Endodermal cell (in vitro differentiated cells): Measurements from ENCODE around the gene PRKAG2. TPM values are rescaled to one million over a fixed set of nuclear protein-coding genes. Genes with fewer than 3 reads are reported as not detected.

ENCODE experiments used
- DNase-seq: peaks from one replicate; pipeline ENCODE4 v3.0.0-alpha.2; 2017
- H3K27ac ChIP-seq: 2 replicates; pipeline ENCODE4 v1.5.1; 2013; ENCODE audit warnings: mild to moderate bottlenecking, low read depth, low read length, moderate library complexity
- H3K27me3 ChIP-seq: 2 replicates; pipeline ENCODE4 v1.6.1; 2013; ENCODE audit warnings: mild to moderate bottlenecking, low read length, moderate library complexity; ENCODE audit not compliant: insufficient read depth, control insufficient read depth, poor library complexity, severe bottlenecking
- H3K36me3 ChIP-seq: 2 replicates; pipeline ENCODE4 v1.7.0; 2013; ENCODE audit warnings: mild to moderate bottlenecking, low read length, moderate library complexity; ENCODE audit not compliant: control insufficient read depth, insufficient read depth
- H3K4me1 ChIP-seq: one replicate; pipeline ENCODE4 v1.7.0; 2013; ENCODE audit warnings: low read length; ENCODE audit not compliant: control insufficient read depth, insufficient read depth
- H3K4me3 ChIP-seq: 2 replicates; pipeline ENCODE4 v1.5.1; 2013; ENCODE audit warnings: mild to moderate bottlenecking, low read length, moderate library complexity
- H3K9ac ChIP-seq: 2 replicates; pipeline ENCODE4 v1.6.1; 2013; ENCODE audit warnings: mild to moderate bottlenecking, low read length, moderate library complexity; ENCODE audit not compliant: poor library complexity, severe bottlenecking; ENCODE audit errors: extremely low read depth
- H3K9me3 ChIP-seq: 2 replicates; pipeline ENCODE4 v1.6.1; 2013; ENCODE audit warnings: mild to moderate bottlenecking, low read length, moderate library complexity; ENCODE audit not compliant: control insufficient read depth
- H3K27ac Mint-ChIP-seq: 2 replicates; pipeline ENCODE4 v1.8.0; 2020; ENCODE audit warnings: mixed read lengths
- H3K27me3 Mint-ChIP-seq: 2 replicates; pipeline ENCODE4 v1.8.0; 2021; ENCODE audit warnings: mild to moderate bottlenecking, mixed read lengths; ENCODE audit not compliant: insufficient read depth
- H3K36me3 Mint-ChIP-seq: 2 replicates; pipeline ENCODE4 v1.8.0; 2020; ENCODE audit warnings: low read depth, mixed read lengths
- H3K4me1 Mint-ChIP-seq: 2 replicates; pipeline ENCODE4 v1.8.0; 2020; ENCODE audit warnings: mixed read lengths
- H3K4me3 Mint-ChIP-seq: 2 replicates; pipeline ENCODE4 v1.8.0; 2020; ENCODE audit warnings: mild to moderate bottlenecking, moderate library complexity, mixed read lengths
- H3K9me3 Mint-ChIP-seq: 2 replicates; pipeline ENCODE4 v1.8.0; 2020; ENCODE audit warnings: mild to moderate bottlenecking, mixed read lengths
- WGBS, 2 experiments: methylation state at CpG; one replicate each; pipeline versions ENCODE4 v1.1.5 to v1.1.7; 2013; ENCODE audit warnings: missing lambda C conversion rate in 2 of 2, mixed read lengths in 1 of 2; ENCODE audit not compliant: insufficient coverage in 1 of 2, insufficient read length in 1 of 2; 5-methylcytosine and 5-hydroxymethylcytosine counted together
- total RNA-seq, 2 donors: library from RNA; stranded (reverse); fragmentation: NEBNext Ultra II Directional in 1 of 2; extraction: Animal tissue kit (Norgen Biotek cat#: 25700) in 1 of 2; gene quantifications; 2 replicates in 1 of 2; 3 replicates in 1 of 2; pipeline ENCODE4 v1.2.1, GENCODE V29; 2021
- TF ChIP-seq, protein P1 (sequence below): fragments of 200-600 bp; sonication (generic); conservative IDR thresholded peaks from 2 replicates; pipeline ENCODE4 v1.5.0; 2021; ENCODE audit warnings: antibody characterized with exemption, mild to moderate bottlenecking

PRKAG2 gene
- total RNA-seq, 2 donors from 2014 or later: 17.2 to 20.7 TPM

DNA sequence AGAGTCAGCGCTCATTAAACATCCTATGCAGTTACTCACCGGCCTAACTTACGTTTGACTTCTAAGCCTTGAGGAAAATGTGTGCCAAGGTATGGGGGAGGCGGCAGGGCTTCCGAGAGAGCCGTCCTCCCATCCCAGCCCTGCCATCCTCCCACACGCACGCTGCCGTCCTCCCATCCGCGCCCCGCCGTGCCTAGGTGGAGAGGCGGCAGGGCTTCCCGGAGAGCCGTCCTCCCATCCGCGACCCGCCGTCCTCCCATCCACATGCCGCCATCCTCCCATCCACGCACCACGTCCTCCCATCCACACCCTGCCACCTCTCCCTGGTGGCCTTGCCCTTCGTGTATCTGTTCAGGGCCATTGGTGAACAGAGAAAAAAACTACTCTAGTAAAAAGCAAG, 162.7 kb downstream of the PRKAG2 start:
- no peak overlapping the region for H3K4me3 ChIP-seq
- Mint-ChIP-seq H3K4me1 (no peaks in the 10 kb centered on the region), H3K27me3 (no peaks in the 10 kb centered on the region), H3K27ac (no peak overlapping the region), H3K4me3 (no peak overlapping the region), H3K9me3 (no peaks in the 10 kb centered on the region), H3K36me3 (no peaks in the 10 kb centered on the region)
- no peaks in the 10 kb centered on the region for H3K4me1 ChIP-seq
- DNase-seq: no peak
- TF ChIP-seq, protein P1, sequence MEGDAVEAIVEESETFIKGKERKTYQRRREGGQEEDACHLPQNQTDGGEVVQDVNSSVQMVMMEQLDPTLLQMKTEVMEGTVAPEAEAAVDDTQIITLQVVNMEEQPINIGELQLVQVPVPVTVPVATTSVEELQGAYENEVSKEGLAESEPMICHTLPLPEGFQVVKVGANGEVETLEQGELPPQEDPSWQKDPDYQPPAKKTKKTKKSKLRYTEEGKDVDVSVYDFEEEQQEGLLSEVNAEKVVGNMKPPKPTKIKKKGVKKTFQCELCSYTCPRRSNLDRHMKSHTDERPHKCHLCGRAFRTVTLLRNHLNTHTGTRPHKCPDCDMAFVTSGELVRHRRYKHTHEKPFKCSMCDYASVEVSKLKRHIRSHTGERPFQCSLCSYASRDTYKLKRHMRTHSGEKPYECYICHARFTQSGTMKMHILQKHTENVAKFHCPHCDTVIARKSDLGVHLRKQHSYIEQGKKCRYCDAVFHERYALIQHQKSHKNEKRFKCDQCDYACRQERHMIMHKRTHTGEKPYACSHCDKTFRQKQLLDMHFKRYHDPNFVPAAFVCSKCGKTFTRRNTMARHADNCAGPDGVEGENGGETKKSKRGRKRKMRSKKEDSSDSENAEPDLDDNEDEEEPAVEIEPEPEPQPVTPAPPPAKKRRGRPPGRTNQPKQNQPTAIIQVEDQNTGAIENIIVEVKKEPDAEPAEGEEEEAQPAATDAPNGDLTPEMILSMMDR: no peak
- H3K27me3 ChIP-seq: no peaks in the 10 kb centered on the region
- no peak overlapping the region for H3K9ac ChIP-seq
- H3K27ac ChIP-seq: no peak overlapping the region
- H3K36me3 ChIP-seq: no peaks in the 10 kb centered on the region
- no peaks in the 10 kb centered on the region for H3K9me3 ChIP-seq
- 97 to 100% methylated on average over 6 to 24 of the region's 24 CpGs for WGBS, 2 experiments

DNA sequence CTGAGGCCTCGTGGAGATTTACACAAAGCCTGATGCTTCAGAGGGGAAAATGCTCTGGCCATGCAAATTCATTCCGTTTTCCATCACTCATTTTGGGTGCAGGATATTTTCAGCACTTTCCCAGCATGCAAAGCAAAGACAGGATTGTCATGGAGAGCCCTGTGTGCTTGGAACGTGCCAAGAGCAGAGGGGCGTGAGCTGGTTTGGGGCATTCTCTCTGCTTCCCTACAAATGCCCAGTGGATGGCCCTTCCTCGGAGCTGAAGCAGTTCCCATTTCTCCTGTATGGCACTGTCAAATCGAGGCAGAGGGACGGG, 164.1 kb downstream of the PRKAG2 start:
- TF ChIP-seq, protein P1: no peak
- Mint-ChIP-seq H3K4me3 (no peak overlapping the region), H3K27ac (no peak overlapping the region), H3K4me1 (no peaks in the 10 kb centered on the region), H3K27me3 (no peaks in the 10 kb centered on the region), H3K36me3 (no peaks in the 10 kb centered on the region), H3K9me3 (no peaks in the 10 kb centered on the region)
- Histone ChIP-seq H3K9ac (no peak overlapping the region), H3K27ac (no peak overlapping the region), H3K9me3 (no peaks in the 10 kb centered on the region), H3K4me3 (no peak overlapping the region), H3K36me3 (no peaks in the 10 kb centered on the region), H3K27me3 (no peaks in the 10 kb centered on the region), H3K4me1 (no peaks in the 10 kb centered on the region)
- DNase-seq: no peak
- 91 to 97% methylated on average over 7 of the region's 7 CpGs for WGBS, 2 experiments

DNA sequence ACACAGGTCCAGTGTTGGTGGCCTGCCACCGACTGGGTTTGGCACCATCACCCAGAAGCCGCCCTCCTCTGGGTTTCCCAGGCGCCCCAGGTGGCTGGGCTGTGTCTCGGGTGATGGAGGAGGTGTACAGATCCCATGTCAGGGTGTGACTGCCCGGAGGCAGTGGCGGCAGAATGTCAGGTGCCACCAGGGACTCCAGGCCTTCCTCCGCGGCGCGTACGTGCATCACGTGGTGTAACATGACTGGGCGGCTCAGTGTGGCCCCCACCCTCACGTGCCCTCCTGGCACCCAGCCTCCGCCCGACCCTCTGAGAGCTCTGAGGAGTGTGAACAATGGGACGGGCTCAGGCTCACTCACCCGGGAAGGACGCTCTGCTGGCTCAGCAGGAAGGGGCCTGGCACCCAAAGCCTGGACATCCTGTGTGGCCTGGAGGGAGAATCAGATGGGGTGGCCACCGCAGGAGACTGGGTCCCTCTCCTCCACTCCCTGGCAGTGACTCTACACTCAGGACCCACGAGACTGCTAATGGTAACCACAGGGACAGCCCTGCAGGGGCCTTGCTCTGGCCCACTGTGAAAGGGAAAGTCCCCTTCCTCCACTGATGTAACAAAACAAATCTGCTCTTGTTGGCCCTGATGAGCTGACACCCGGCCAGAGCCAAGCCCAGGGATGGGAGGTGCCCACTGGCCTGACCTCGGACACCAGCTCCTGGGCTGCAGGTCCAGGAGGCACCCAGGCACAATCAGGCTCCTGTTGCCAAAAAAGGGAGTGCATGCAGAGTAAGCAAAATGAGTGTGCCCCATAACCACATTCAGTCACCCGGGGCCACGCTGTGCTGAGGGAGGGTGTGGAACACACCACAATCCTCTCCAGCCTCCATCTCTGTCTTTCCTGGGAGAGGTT, 164.8 kb downstream of the PRKAG2 start:
- Mint-ChIP-seq H3K27ac (no peak overlapping the region), H3K27me3 (no peaks in the 10 kb centered on the region), H3K36me3 (no peaks in the 10 kb centered on the region), H3K9me3 (no peaks in the 10 kb centered on the region), H3K4me3 (no peak overlapping the region), H3K4me1 (no peaks in the 10 kb centered on the region)
- Histone ChIP-seq H3K4me3 (no peak overlapping the region), H3K9me3 (no peaks in the 10 kb centered on the region), H3K27ac (no peak overlapping the region), H3K27me3 (no peaks in the 10 kb centered on the region), H3K36me3 (no peaks in the 10 kb centered on the region), H3K4me1 (no peaks in the 10 kb centered on the region), H3K9ac (no peak overlapping the region)
- no peak for DNase-seq
- TF ChIP-seq, protein P1: no peak
- 91 to 96% methylated on average over 9 to 25 of the region's 25 CpGs for WGBS, 2 experiments
